ENCODE data around the gene BUB1B. TPM values are rescaled to one million over a fixed set of nuclear protein-coding genes. Genes with fewer than 3 reads are reported as not detected.
A peak's percentile ranks its signal among the peaks of the same experiment; 100 is the strongest.

Gene BUB1B
- total RNA-seq, 3 donors from 2014 or later = 12.1 to 17.4 (median 15.6) TPM

GRCh38 chr15:40256638-40257235, 95.9 kb downstream of the BUB1B start:
- Mint-ChIP-seq H3K36me3 (ENCODE audit: insufficient read depth) (no peaks in the 10 kb centered on the region), H3K27me3 (ENCODE audit: low read depth) (peaks cover 30% of the 10 kb centered on the region), H3K4me1 (ENCODE audit: low read depth) (peaks cover 9% of the 10 kb centered on the region), H3K9me3 (no peaks in the 10 kb centered on the region), H3K4me3 (no peak overlapping the region)
- ATAC-seq (peak in 1 of 2 donors; percentile 33), DNase-seq (no peak)

- DNase-seq = no peak
- Mint-ChIP-seq H3K9me3 (no peaks in the 10 kb centered on the region), H3K36me3 (ENCODE audit: insufficient read depth) (no peaks in the 10 kb centered on the region), H3K4me1 (ENCODE audit: low read depth) (peaks cover 9% of the 10 kb centered on the region), H3K27me3 (ENCODE audit: low read depth) (peaks cover 28% of the 10 kb centered on the region), H3K4me3 (no peak overlapping the region)
- ATAC-seq = no peak
These were observed 97.0 kb downstream of the BUB1B start for GRCh38 chr15:40257656-40258450.

GRCh38 chr15:40258544-40258943, 97.7 kb downstream of the BUB1B start:
- peaks cover 22% of the 10 kb centered on the region for H3K27me3 Mint-ChIP-seq (ENCODE audit: low read depth)
- DNase-seq (no peak), ATAC-seq (no peak)
- H3K4me3 Mint-ChIP-seq = no peak overlapping the region
- H3K4me1 Mint-ChIP-seq (ENCODE audit: low read depth) = peaks cover 4% of the 10 kb centered on the region
- H3K36me3 Mint-ChIP-seq (ENCODE audit: insufficient read depth) = no peaks in the 10 kb centered on the region
- H3K9me3 Mint-ChIP-seq = no peaks in the 10 kb centered on the region

GRCh38 chr15:40259021-40259420, 98.2 kb downstream of the BUB1B start:
- peaks cover 18% of the 10 kb centered on the region for H3K27me3 Mint-ChIP-seq (ENCODE audit: low read depth)
- no peaks in the 10 kb centered on the region for H3K9me3 Mint-ChIP-seq
- H3K4me1 Mint-ChIP-seq (ENCODE audit: low read depth) = peaks cover 2% of the 10 kb centered on the region
- ATAC-seq (no peak), DNase-seq (no peak)
- H3K36me3 Mint-ChIP-seq (ENCODE audit: insufficient read depth) = no peaks in the 10 kb centered on the region
- H3K4me3 Mint-ChIP-seq = no peak overlapping the region

GRCh38 chr15:40263024-40263754, 102.3 kb downstream of the BUB1B start:
- ATAC-seq (no peak), DNase-seq (no peak)
- Mint-ChIP-seq H3K4me1 (ENCODE audit: low read depth) (no peaks in the 10 kb centered on the region), H3K27me3 (ENCODE audit: low read depth) (peaks cover 2% of the 10 kb centered on the region), H3K4me3 (no peak overlapping the region), H3K36me3 (ENCODE audit: insufficient read depth) (no peaks in the 10 kb centered on the region), H3K9me3 (no peaks in the 10 kb centered on the region)

GRCh38 chr15:40264321-40265153, 103.7 kb downstream of the BUB1B start:
- ATAC-seq (no peak), DNase-seq (no peak)
- Mint-ChIP-seq H3K4me3 (no peak overlapping the region), H3K27me3 (ENCODE audit: low read depth) (no peaks in the 10 kb centered on the region), H3K36me3 (ENCODE audit: insufficient read depth) (no peaks in the 10 kb centered on the region), H3K9me3 (no peaks in the 10 kb centered on the region), H3K4me1 (ENCODE audit: low read depth) (no peaks in the 10 kb centered on the region)

- no peaks in the 10 kb centered on the region for H3K9me3 Mint-ChIP-seq
- DNase-seq (no peak), ATAC-seq (no peak)
- H3K4me1 Mint-ChIP-seq (ENCODE audit: low read depth) = no peaks in the 10 kb centered on the region
- H3K36me3 Mint-ChIP-seq (ENCODE audit: insufficient read depth) = no peaks in the 10 kb centered on the region
- H3K4me3 Mint-ChIP-seq = no peak overlapping the region
- H3K27me3 Mint-ChIP-seq (ENCODE audit: low read depth) = no peaks in the 10 kb centered on the region
These were observed 104.5 kb downstream of the BUB1B start for GRCh38 chr15:40265355-40265754.

- Mint-ChIP-seq H3K4me1 (ENCODE audit: low read depth) (no peaks in the 10 kb centered on the region), H3K4me3 (no peak overlapping the region), H3K27me3 (ENCODE audit: low read depth) (no peaks in the 10 kb centered on the region), H3K9me3 (no peaks in the 10 kb centered on the region), H3K36me3 (ENCODE audit: insufficient read depth) (no peaks in the 10 kb centered on the region)
- ATAC-seq (no peak), DNase-seq (no peak)
These were observed 105.0 kb downstream of the BUB1B start for GRCh38 chr15:40265875-40266274.

GRCh38 chr15:40266828-40267304, 106.0 kb downstream of the BUB1B start:
- peak in 1 of 2 donors; percentile 58 for ATAC-seq
- no peaks in the 10 kb centered on the region for H3K36me3 Mint-ChIP-seq (ENCODE audit: insufficient read depth)
- H3K4me1 Mint-ChIP-seq (ENCODE audit: low read depth) = no peaks in the 10 kb centered on the region
- DNase-seq = no peak
- no peaks in the 10 kb centered on the region for H3K9me3 Mint-ChIP-seq
- H3K4me3 Mint-ChIP-seq = no peak overlapping the region
- H3K27me3 Mint-ChIP-seq (ENCODE audit: low read depth) = no peaks in the 10 kb centered on the region

- DNase-seq (no peak), ATAC-seq (no peak)
- Mint-ChIP-seq H3K4me3 (no peak overlapping the region), H3K9me3 (no peaks in the 10 kb centered on the region), H3K4me1 (ENCODE audit: low read depth) (no peaks in the 10 kb centered on the region), H3K36me3 (ENCODE audit: insufficient read depth) (no peaks in the 10 kb centered on the region), H3K27me3 (ENCODE audit: low read depth) (no peaks in the 10 kb centered on the region)
These were observed 106.8 kb downstream of the BUB1B start for GRCh38 chr15:40267670-40268069.

GRCh38 chr15:40269604-40270003, 108.7 kb downstream of the BUB1B start:
- H3K4me1 Mint-ChIP-seq (ENCODE audit: low read depth) = no peaks in the 10 kb centered on the region
- no peaks in the 10 kb centered on the region for H3K9me3 Mint-ChIP-seq
- no peaks in the 10 kb centered on the region for H3K27me3 Mint-ChIP-seq (ENCODE audit: low read depth)
- ATAC-seq (no peak), DNase-seq (no peak)
- H3K4me3 Mint-ChIP-seq = no peak overlapping the region
- H3K36me3 Mint-ChIP-seq (ENCODE audit: insufficient read depth) = no peaks in the 10 kb centered on the region

- no peaks in the 10 kb centered on the region for H3K4me1 Mint-ChIP-seq (ENCODE audit: low read depth)
- H3K27me3 Mint-ChIP-seq (ENCODE audit: low read depth) = no peaks in the 10 kb centered on the region
- H3K9me3 Mint-ChIP-seq = no peaks in the 10 kb centered on the region
These were observed 109.6 kb downstream of the BUB1B start for GRCh38 chr15:40270246-40270995.

More at GRCh38 chr15:40270246-40270995, 109.6 kb downstream of the BUB1B start:
- no peak for ATAC-seq
- Mint-ChIP-seq H3K36me3 (ENCODE audit: insufficient read depth) (no peaks in the 10 kb centered on the region), H3K4me3 (no peak overlapping the region)
- no peak for DNase-seq

Measured in activated T-cell treated with anti-CD3 and anti-CD28 coated beads, Interleukin-2, amount 50 U/mL, for 4 hours (primary cell).